ENCODE measurements around the gene NPTXR.

NPTXR gene

GRCh38 chr22:38770257-38770949, 73.4 kb downstream of the NPTXR start:
- TF ChIP-seq, protein P1, sequence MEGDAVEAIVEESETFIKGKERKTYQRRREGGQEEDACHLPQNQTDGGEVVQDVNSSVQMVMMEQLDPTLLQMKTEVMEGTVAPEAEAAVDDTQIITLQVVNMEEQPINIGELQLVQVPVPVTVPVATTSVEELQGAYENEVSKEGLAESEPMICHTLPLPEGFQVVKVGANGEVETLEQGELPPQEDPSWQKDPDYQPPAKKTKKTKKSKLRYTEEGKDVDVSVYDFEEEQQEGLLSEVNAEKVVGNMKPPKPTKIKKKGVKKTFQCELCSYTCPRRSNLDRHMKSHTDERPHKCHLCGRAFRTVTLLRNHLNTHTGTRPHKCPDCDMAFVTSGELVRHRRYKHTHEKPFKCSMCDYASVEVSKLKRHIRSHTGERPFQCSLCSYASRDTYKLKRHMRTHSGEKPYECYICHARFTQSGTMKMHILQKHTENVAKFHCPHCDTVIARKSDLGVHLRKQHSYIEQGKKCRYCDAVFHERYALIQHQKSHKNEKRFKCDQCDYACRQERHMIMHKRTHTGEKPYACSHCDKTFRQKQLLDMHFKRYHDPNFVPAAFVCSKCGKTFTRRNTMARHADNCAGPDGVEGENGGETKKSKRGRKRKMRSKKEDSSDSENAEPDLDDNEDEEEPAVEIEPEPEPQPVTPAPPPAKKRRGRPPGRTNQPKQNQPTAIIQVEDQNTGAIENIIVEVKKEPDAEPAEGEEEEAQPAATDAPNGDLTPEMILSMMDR (IDR thresholded peaks at IDR 0.05; ENCODE audit: low read depth, low read length, missing control alignments): no peak
- no peak overlapping the region for H3K4me3 ChIP-seq (ENCODE audit: low read depth, low read length)
- in situ Hi-C loops (cut with HindIII; ENCODE audit: low sequenced_read_pairs): no loop called here
- no peak for DNase-seq (ENCODE audit: low read depth)

Measured in astrocyte of the cerebellum (primary cell).